ENCODE measurements around the gene GALNT6.

GRCh38 chr12:51439330-51439729 lies 48.1 kb upstream of the GALNT6 start:
- TF ChIP-seq NCOA2 (IDR thresholded peaks at IDR 0.05; ENCODE audit: partially characterized antibody in 2 of 2) (no peak), BCLAF1 (IDR thresholded peaks at IDR 0.05; ENCODE audit: borderline replicate concordance in 1 of 2, control insufficient read depth in 1 of 2, low read depth in 2 of 2, low read length in 1 of 2) (no peak), MAX (CRISPR knock-in tag; IDR thresholded peaks at IDR 0.05) (no peak), ZBTB17 (CRISPR knock-in tag; IDR thresholded peaks at IDR 0.05) (no peak), KDM5B (IDR thresholded peaks at IDR 0.05; ENCODE audit: insufficient replicate concordance, low read depth, low read length) (no peak)
